SK-N-SH treated with all-trans-retinoic acid at 6 μM for 48 hours (cell line): ENCODE data around the gene FAM222B.

Source experiments
- ATAC-seq: fragments of 200-7000 bp; cut with Tn5 transposase; 3 replicates; pipeline ENCODE4 v1.9.1; 2020; ENCODE audit warnings: mild to moderate bottlenecking, moderate library complexity
- ARNTL ChIP-seq: fragments of 450-650 bp; formaldehyde crosslinking; IDR thresholded peaks from 2 replicates; pipeline ENCODE4 v1.5.0; 2020; ENCODE audit warnings: low read depth, mild to moderate bottlenecking, moderate library complexity, borderline replicate concordance
- CSDC2 ChIP-seq: fragments of 250-450 bp; sonication (Bioruptor Pico); IDR thresholded peaks from 2 replicates; pipeline ENCODE4 v1.5.0; 2020; ENCODE audit warnings: mild to moderate bottlenecking, moderate library complexity
- GLIS3 ChIP-seq: fragments of 250-450 bp; sonication (Bioruptor Pico); IDR thresholded peaks from 2 replicates; pipeline ENCODE4 v1.5.0; 2020; ENCODE audit warnings: mild to moderate bottlenecking, moderate library complexity
- ISL1 ChIP-seq: fragments of 250-450 bp; sonication (Bioruptor Pico); IDR thresholded peaks from 2 replicates; pipeline ENCODE4 v2.1.2; 2022; ENCODE audit warnings: mild to moderate bottlenecking, moderate library complexity
- OSR1 ChIP-seq: fragments of 250-450 bp; sonication (Bioruptor Pico); IDR thresholded peaks from 2 replicates; pipeline ENCODE4 v1.8.0; 2022; ENCODE audit warnings: moderate library complexity, mild to moderate bottlenecking, inconsistent platforms
- PPARA ChIP-seq: fragments of 250-450 bp; sonication (Bioruptor Pico); IDR thresholded peaks from 2 replicates; pipeline ENCODE4 v1.5.0; 2020; ENCODE audit warnings: mild to moderate bottlenecking, borderline replicate concordance
- RARB ChIP-seq: fragments of 250-450 bp; sonication (Bioruptor Pico); IDR thresholded peaks from 2 replicates; pipeline ENCODE4 v1.8.0; 2021; ENCODE audit warnings: mild to moderate bottlenecking, moderate library complexity
- SNAI2 ChIP-seq: fragments of 250-450 bp; sonication (Bioruptor Pico); IDR thresholded peaks from 2 replicates; pipeline ENCODE4 v1.5.0; 2020; ENCODE audit warnings: mild to moderate bottlenecking, moderate library complexity
- TCF4 ChIP-seq: fragments of 250-450 bp; sonication (Bioruptor Pico); IDR thresholded peaks from 2 replicates; pipeline ENCODE4 v1.8.0; 2021; ENCODE audit warnings: mild to moderate bottlenecking, moderate library complexity, borderline replicate concordance
- TOX ChIP-seq: fragments of 250-450 bp; sonication (Bioruptor Pico); IDR thresholded peaks from 2 replicates; pipeline ENCODE4 v1.8.0; 2021; ENCODE audit warnings: mild to moderate bottlenecking, moderate library complexity, borderline replicate concordance
- ZFP3 ChIP-seq: fragments of 250-450 bp; sonication (Bioruptor Pico); IDR thresholded peaks from 2 replicates; pipeline ENCODE4 v1.5.0; 2020; ENCODE audit warnings: mild to moderate bottlenecking, moderate library complexity
- ZFP30 ChIP-seq: fragments of 450-650 bp; formaldehyde crosslinking; IDR thresholded peaks from 2 replicates; pipeline ENCODE4 v1.5.0; 2022; ENCODE audit warnings: mild to moderate bottlenecking, moderate library complexity
- ZNF70 ChIP-seq: fragments of 450-650 bp; formaldehyde crosslinking; IDR thresholded peaks from 2 replicates; pipeline ENCODE4 v1.5.0; 2020; ENCODE audit warnings: mild to moderate bottlenecking, moderate library complexity
- ZNF8 ChIP-seq: fragments of 450-650 bp; formaldehyde crosslinking; IDR thresholded peaks from 2 replicates; pipeline ENCODE4 v1.5.0; 2020; ENCODE audit warnings: mild to moderate bottlenecking, moderate library complexity
- TF ChIP-seq, protein P1 (sequence below): fragments of 250-450 bp; sonication (Bioruptor Pico); IDR thresholded peaks from 2 replicates; pipeline ENCODE4 v1.5.1; 2021; ENCODE audit warnings: mild to moderate bottlenecking, moderate library complexity
- TF ChIP-seq, protein P2 (sequence below): fragments of 250-450 bp; sonication (Bioruptor Pico); IDR thresholded peaks from 2 replicates; pipeline ENCODE4 v1.8.0; 2021; ENCODE audit warnings: low read depth, mild to moderate bottlenecking, moderate library complexity, borderline replicate concordance
- TF ChIP-seq, protein P3 (sequence below): fragments of 250-450 bp; sonication (Bioruptor Pico); IDR thresholded peaks from 2 replicates; pipeline ENCODE4 v1.5.1; 2020; ENCODE audit warnings: low read depth, mild to moderate bottlenecking, moderate library complexity
- TF ChIP-seq, protein P4 (sequence below): fragments of 250-450 bp; sonication (Bioruptor Pico); IDR thresholded peaks from 2 replicates; pipeline ENCODE4 v1.8.0; 2020; ENCODE audit warnings: mild to moderate bottlenecking, moderate library complexity, borderline replicate concordance
- TF ChIP-seq, protein P5 (sequence below): fragments of 250-450 bp; sonication (Bioruptor Pico); IDR thresholded peaks from 2 replicates; pipeline ENCODE4 v1.5.0; 2020; ENCODE audit warnings: mild to moderate bottlenecking, moderate library complexity

Gene FAM222B

DNA sequence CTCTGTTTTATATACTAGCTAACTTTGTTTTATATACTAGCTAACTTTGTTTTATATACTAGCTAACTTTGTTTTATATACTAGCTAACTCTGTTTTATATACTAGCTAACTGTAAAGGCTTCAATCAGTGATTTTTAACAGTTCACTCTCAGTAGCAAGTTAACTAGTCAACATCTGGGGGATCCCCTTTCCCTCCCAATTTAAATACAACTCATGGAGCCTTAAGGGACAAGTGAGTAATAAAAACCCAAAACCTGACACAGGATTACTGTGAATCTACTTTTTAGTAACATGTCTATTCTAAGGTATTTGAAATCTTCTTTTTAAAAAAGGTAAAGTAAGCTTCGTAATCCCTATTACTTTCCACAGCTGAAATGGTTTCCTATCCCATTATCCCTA, 32.2 kb downstream of the FAM222B start:
- TF ChIP-seq, protein P1, sequence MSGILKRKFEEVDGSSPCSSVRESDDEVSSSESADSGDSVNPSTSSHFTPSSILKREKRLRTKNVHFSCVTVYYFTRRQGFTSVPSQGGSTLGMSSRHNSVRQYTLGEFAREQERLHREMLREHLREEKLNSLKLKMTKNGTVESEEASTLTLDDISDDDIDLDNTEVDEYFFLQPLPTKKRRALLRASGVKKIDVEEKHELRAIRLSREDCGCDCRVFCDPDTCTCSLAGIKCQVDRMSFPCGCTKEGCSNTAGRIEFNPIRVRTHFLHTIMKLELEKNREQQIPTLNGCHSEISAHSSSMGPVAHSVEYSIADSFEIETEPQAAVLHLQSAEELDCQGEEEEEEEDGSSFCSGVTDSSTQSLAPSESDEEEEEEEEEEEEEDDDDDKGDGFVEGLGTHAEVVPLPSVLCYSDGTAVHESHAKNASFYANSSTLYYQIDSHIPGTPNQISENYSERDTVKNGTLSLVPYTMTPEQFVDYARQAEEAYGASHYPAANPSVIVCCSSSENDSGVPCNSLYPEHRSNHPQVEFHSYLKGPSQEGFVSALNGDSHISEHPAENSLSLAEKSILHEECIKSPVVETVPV (CRISPR knock-in tag) = no peak
- TF ChIP-seq PPARA (CRISPR knock-in tag) (no peak), TOX (CRISPR knock-in tag) (no peak), ZNF70 (no peak), RARB (CRISPR knock-in tag) (no peak), OSR1 (CRISPR knock-in tag) (no peak), SNAI2 (CRISPR knock-in tag) (no peak), CSDC2 (no peak), TCF4 (CRISPR knock-in tag) (no peak), ISL1 (CRISPR knock-in tag) (no peak), ZFP3 (CRISPR knock-in tag) (no peak), GLIS3 (no peak), ZFP30 (no peak), ZNF8 (no peak), ARNTL (CRISPR knock-in tag) (no peak)
- TF ChIP-seq, protein P2, sequence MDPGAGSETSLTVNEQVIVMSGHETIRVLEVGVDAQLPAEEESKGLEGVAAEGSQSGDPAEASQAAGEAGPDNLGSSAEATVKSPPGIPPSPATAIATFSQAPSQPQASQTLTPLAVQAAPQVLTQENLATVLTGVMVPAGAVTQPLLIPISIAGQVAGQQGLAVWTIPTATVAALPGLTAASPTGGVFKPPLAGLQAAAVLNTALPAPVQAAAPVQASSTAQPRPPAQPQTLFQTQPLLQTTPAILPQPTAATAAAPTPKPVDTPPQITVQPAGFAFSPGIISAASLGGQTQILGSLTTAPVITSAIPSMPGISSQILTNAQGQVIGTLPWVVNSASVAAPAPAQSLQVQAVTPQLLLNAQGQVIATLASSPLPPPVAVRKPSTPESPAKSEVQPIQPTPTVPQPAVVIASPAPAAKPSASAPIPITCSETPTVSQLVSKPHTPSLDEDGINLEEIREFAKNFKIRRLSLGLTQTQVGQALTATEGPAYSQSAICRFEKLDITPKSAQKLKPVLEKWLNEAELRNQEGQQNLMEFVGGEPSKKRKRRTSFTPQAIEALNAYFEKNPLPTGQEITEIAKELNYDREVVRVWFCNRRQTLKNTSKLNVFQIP (CRISPR knock-in tag) = no peak
- TF ChIP-seq, protein P3, sequence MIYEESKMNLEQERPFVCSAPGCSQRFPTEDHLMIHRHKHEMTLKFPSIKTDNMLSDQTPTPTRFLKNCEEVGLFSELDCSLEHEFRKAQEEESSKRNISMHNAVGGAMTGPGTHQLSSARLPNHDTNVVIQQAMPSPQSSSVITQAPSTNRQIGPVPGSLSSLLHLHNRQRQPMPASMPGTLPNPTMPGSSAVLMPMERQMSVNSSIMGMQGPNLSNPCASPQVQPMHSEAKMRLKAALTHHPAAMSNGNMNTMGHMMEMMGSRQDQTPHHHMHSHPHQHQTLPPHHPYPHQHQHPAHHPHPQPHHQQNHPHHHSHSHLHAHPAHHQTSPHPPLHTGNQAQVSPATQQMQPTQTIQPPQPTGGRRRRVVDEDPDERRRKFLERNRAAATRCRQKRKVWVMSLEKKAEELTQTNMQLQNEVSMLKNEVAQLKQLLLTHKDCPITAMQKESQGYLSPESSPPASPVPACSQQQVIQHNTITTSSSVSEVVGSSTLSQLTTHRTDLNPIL (CRISPR knock-in tag) = no peak
- TF ChIP-seq, protein P4, sequence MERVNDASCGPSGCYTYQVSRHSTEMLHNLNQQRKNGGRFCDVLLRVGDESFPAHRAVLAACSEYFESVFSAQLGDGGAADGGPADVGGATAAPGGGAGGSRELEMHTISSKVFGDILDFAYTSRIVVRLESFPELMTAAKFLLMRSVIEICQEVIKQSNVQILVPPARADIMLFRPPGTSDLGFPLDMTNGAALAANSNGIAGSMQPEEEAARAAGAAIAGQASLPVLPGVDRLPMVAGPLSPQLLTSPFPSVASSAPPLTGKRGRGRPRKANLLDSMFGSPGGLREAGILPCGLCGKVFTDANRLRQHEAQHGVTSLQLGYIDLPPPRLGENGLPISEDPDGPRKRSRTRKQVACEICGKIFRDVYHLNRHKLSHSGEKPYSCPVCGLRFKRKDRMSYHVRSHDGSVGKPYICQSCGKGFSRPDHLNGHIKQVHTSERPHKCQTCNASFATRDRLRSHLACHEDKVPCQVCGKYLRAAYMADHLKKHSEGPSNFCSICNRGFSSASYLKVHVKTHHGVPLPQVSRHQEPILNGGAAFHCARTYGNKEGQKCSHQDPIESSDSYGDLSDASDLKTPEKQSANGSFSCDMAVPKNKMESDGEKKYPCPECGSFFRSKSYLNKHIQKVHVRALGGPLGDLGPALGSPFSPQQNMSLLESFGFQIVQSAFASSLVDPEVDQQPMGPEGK (CRISPR knock-in tag) = no peak
- TF ChIP-seq, all 23 proteins: peak for 0
- no peak for ATAC-seq

DNA sequence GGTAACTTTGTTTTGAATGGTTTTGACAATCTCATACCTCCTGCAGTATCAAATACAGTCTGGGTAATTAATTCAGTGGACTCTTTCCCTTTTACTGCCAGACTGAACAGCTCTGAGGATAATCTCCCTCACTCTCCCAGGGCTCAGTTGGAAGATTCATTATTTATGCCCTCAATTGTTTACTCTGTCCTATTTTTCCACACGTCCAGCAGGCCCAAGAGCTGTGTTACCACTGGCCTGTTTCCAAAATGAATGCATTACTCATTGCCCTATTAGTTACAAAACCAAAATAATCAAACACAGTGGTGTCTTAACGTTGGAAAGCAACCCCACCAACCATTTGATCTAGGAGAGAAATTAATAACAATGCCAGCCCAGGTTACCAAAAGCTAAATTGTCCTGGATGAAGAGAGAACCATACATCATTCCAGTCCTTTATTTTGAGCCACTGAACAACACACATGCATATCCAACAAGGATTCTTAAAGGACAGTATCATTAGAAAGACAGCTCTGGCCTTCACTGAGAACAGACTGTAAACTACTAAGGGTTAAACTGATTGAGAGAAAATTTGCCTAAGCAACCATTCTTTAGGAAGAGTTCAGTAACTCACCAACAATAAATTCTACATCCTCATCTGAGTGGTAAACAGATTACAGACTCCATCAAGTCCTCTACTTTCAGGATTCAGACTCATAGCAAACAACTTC, 34.5 kb downstream of the FAM222B start:
- TF ChIP-seq, protein P5, sequence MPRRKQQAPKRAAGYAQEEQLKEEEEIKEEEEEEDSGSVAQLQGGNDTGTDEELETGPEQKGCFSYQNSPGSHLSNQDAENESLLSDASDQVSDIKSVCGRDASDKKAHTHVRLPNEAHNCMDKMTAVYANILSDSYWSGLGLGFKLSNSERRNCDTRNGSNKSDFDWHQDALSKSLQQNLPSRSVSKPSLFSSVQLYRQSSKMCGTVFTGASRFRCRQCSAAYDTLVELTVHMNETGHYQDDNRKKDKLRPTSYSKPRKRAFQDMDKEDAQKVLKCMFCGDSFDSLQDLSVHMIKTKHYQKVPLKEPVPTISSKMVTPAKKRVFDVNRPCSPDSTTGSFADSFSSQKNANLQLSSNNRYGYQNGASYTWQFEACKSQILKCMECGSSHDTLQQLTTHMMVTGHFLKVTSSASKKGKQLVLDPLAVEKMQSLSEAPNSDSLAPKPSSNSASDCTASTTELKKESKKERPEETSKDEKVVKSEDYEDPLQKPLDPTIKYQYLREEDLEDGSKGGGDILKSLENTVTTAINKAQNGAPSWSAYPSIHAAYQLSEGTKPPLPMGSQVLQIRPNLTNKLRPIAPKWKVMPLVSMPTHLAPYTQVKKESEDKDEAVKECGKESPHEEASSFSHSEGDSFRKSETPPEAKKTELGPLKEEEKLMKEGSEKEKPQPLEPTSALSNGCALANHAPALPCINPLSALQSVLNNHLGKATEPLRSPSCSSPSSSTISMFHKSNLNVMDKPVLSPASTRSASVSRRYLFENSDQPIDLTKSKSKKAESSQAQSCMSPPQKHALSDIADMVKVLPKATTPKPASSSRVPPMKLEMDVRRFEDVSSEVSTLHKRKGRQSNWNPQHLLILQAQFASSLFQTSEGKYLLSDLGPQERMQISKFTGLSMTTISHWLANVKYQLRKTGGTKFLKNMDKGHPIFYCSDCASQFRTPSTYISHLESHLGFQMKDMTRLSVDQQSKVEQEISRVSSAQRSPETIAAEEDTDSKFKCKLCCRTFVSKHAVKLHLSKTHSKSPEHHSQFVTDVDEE (CRISPR knock-in tag) = no peak
- TF ChIP-seq, protein P4 (CRISPR knock-in tag) = no peak
- TF ChIP-seq TCF4 (CRISPR knock-in tag) = no peak
- peak; percentile 4; the same call in 2 of the 3 replicates for ATAC-seq
